ENCODE results near the gene BRD4.

- no peak for TF ChIP-seq CTCF (optimal IDR thresholded peaks at IDR 0.05 in 1 of 3, IDR thresholded peaks at IDR 0.05 in 1 of 3, conservative IDR thresholded peaks at IDR 0.05 in 1 of 3; ENCODE audit: extremely low read depth in 1 of 3, insufficient read depth in 2 of 3, low read length in 3 of 3)
- no peak for TF ChIP-seq EZH2 (IDR thresholded peaks at IDR 0.05; ENCODE audit: low read length)
Observed at GRCh38 chr19:15354566-15355296, 22.4 kb upstream of the BRD4 start.
